ENCODE measurements around the gene SPRR1B. TPM values are rescaled to one million over a fixed set of nuclear protein-coding genes. Genes with fewer than 3 reads are reported as not detected.

Gene SPRR1B
- total RNA-seq, 4 donors from 2014 or later, result not detected

GRCh38 chr1:153081736-153082135 is 50.7 kb downstream of the SPRR1B start:
- TF ChIP-seq EP300 (IDR thresholded peaks at IDR 0.05) (no peak), CTCF (IDR thresholded peaks at IDR 0.05) (no peak), POLR2A (IDR thresholded peaks at IDR 0.05) (no peak)
- H3K4me3 ChIP-seq, result no peak overlapping the region

More at GRCh38 chr1:153081736-153082135, 50.7 kb downstream of the SPRR1B start:
- DNase-seq (ENCODE audit: low spot score in 2 of 2), result no peak
- WGBS, 2 donors, result 87 to 89% methylated on average over 3 of the region's 3 CpGs
- Histone ChIP-seq H3K9me3 (peaks cover 0 to 14% (median 0%) of the 10 kb centered on the region in 4 donors), H3K4me1 (no peaks in the 10 kb centered on the region), H3K27ac (no peak overlapping the region), H3K27me3 (no peaks in the 10 kb centered on the region), H3K36me3 (no peaks in the 10 kb centered on the region)

Small RNA genes within 50 kb of the gene (small RNA-seq; reads per million reads assigned to genes)
- gene AL356867.1 (not detected), gene RF00322 (not detected), gene SPRR1A (not detected)

Other genes with a start within 250 kb of the SPRR1B start
- not detected for gene LCE1E, start 244.9 kb upstream of the SPRR1B start, total RNA-seq
- gene LCE1D, start 234.5 kb upstream of the SPRR1B start, total RNA-seq, result not detected
- not detected for gene LCE1C, start 224.6 kb upstream of the SPRR1B start, total RNA-seq
- not detected for gene LCE1B, start 219.2 kb upstream of the SPRR1B start, total RNA-seq
- gene LCE1A, start 203.7 kb upstream of the SPRR1B start, total RNA-seq, result not detected
- gene LCE6A, start 188.3 kb upstream of the SPRR1B start, total RNA-seq, result not detected
- not detected for gene LCE7A, start 171.2 kb upstream of the SPRR1B start, total RNA-seq
- not detected for gene SMCP, start 152.9 kb upstream of the SPRR1B start, total RNA-seq
- gene IVL, start 122.7 kb upstream of the SPRR1B start, total RNA-seq, result not detected
- not detected for gene SPRR5, start 84.0 kb upstream of the SPRR1B start, total RNA-seq
- not detected for gene SPRR4, start 60.6 kb upstream of the SPRR1B start, total RNA-seq
- not detected for gene SPRR1A, start 47.1 kb upstream of the SPRR1B start, total RNA-seq
- not detected for gene SPRR3, start 29.5 kb upstream of the SPRR1B start, total RNA-seq
- not detected for gene SPRR2D, start 9.9 kb downstream of the SPRR1B start, total RNA-seq
- gene SPRR2A, start 26.3 kb downstream of the SPRR1B start, total RNA-seq, result not detected
- gene SPRR2B, start 40.4 kb downstream of the SPRR1B start, total RNA-seq, result not detected
- not detected for gene SPRR2E, start 63.3 kb downstream of the SPRR1B start, total RNA-seq
- not detected for gene SPRR2F, start 82.3 kb downstream of the SPRR1B start, total RNA-seq
- gene SPRR2G, start 119.7 kb downstream of the SPRR1B start, total RNA-seq, result not detected
- gene LELP1, start 172.2 kb downstream of the SPRR1B start, total RNA-seq, result not detected
- not detected for gene PRR9, start 186.4 kb downstream of the SPRR1B start, total RNA-seq
- gene LORICRIN, start 228.5 kb downstream of the SPRR1B start, total RNA-seq, result under 1 TPM in 1 of 4 donors, not detected in 3; 0.44 TPM